ENCODE measurements around the gene MRPS11.
"Not testable (repeated sequence)": the region's sequence is repeated elsewhere in the genome, so short reads cannot be mapped to it uniquely, and the experiment has no call there.

The MRPS11 gene

GRCh38 chr15:88467073-88467934 is at the start of gene MRPS11, which contains the start of gene MRPL46:
TSS of gene MRPS11 (plus strand) at chr15:88467708. CDS start at chr15:88467718, 10 bp downstream.
TSS of gene MRPL46 (minus strand) at chr15:88467388. CDS start at chr15:88467377, 11 bp downstream.
- peak; percentile 87 to 90 for DNase-seq

- no peak for DNase-seq
These were observed 47.7 kb upstream of the MRPS11 start for GRCh38 chr15:88419830-88420229.

GRCh38 chr15:88423331-88423730 is 44.2 kb upstream of the MRPS11 start:
- DNase-seq, result no peak

- no peak for DNase-seq
These were observed 41.2 kb upstream of the MRPS11 start for GRCh38 chr15:88426304-88426703.

- DNase-seq, result no peak
These were observed 39.5 kb upstream of the MRPS11 start for GRCh38 chr15:88428053-88428452.

GRCh38 chr15:88428805-88429605 is 38.5 kb upstream of the MRPS11 start:
- no peak for DNase-seq

GRCh38 chr15:88430051-88430450 is 37.5 kb upstream of the MRPS11 start:
- no peak for DNase-seq

GRCh38 chr15:88431441-88431840 is 36.1 kb upstream of the MRPS11 start:
- no peak for DNase-seq

GRCh38 chr15:88433046-88433685 is 34.3 kb upstream of the MRPS11 start:
- DNase-seq, result no peak

- DNase-seq, result not testable (repeated sequence)
These were observed 33.4 kb upstream of the MRPS11 start for GRCh38 chr15:88434106-88434505.

- no peak for DNase-seq
These were observed 29.3 kb upstream of the MRPS11 start for GRCh38 chr15:88438181-88438580.

- no peak for DNase-seq
These were observed 27.5 kb upstream of the MRPS11 start for GRCh38 chr15:88440021-88440420.

- DNase-seq, result no peak
These were observed 26.3 kb upstream of the MRPS11 start for GRCh38 chr15:88441076-88441730.

- no peak for DNase-seq
These were observed 20.3 kb upstream of the MRPS11 start for GRCh38 chr15:88447206-88447605.

- no peak for DNase-seq
These were observed 19.8 kb upstream of the MRPS11 start for GRCh38 chr15:88447741-88448140.

- DNase-seq, result no peak
These were observed 18.5 kb upstream of the MRPS11 start for GRCh38 chr15:88448991-88449461.

GRCh38 chr15:88449581-88449980 is 17.9 kb upstream of the MRPS11 start:
- no peak for DNase-seq

GRCh38 chr15:88450125-88450798 is 17.2 kb upstream of the MRPS11 start:
- peak; percentile 30 to 33 for DNase-seq

- no peak for DNase-seq
These were observed 13.9 kb upstream of the MRPS11 start for GRCh38 chr15:88453651-88454050.

- no peak for DNase-seq
These were observed 13.3 kb upstream of the MRPS11 start for GRCh38 chr15:88454236-88454635.

- DNase-seq, result peak; percentile 15 to 28
These were observed 12.4 kb upstream of the MRPS11 start for GRCh38 chr15:88454867-88455810.
